IgD-negative memory B cell (primary cell): ENCODE data around the gene CPAMD8. TPM values are rescaled to one million over a fixed set of nuclear protein-coding genes. Genes with fewer than 3 reads are reported as not detected.
"Not testable (repeated sequence)": the region's sequence is repeated elsewhere in the genome, so short reads cannot be mapped to it uniquely, and the experiment has no call there.

Experiments
- H3K27ac Mint-ChIP-seq, 3 donors: one replicate each; pipeline ENCODE4 v1.8.0; 2020 to 2022; ENCODE audit warnings: mild to moderate bottlenecking in 3 of 3, mixed read lengths in 3 of 3, moderate library complexity in 1 of 3
- H3K27me3 Mint-ChIP-seq: one replicate; pipeline ENCODE4 v1.8.0; 2021; ENCODE audit warnings: mixed read lengths
- H3K36me3 Mint-ChIP-seq: one replicate; pipeline ENCODE4 v1.8.0; 2020; ENCODE audit warnings: mild to moderate bottlenecking, mixed read lengths
- H3K4me1 Mint-ChIP-seq, 3 donors: one replicate each; pipeline ENCODE4 v1.8.0; 2020 to 2022; ENCODE audit warnings: mixed read lengths in 3 of 3, mild to moderate bottlenecking in 1 of 3
- H3K4me3 Mint-ChIP-seq, 4 donors: one replicate each; pipeline ENCODE4 v1.8.0; 2020 to 2022; ENCODE audit warnings: mild to moderate bottlenecking in 4 of 4, mixed read lengths in 4 of 4, moderate library complexity in 3 of 4
- H3K9me3 Mint-ChIP-seq, 3 donors: one replicate each; pipeline ENCODE4 v1.8.0; 2020 to 2021; ENCODE audit warnings: mixed read lengths in 3 of 3, mild to moderate bottlenecking in 1 of 3
- polyA plus RNA-seq: library from polyadenylated mRNA; unstranded; fragments of 300-500 nt; fragmentation: Illumina TruSeq; gene quantifications from one replicate; pipeline ENCODE4 v1.2.3, GENCODE V29; 2021

CPAMD8 gene
- polyA plus RNA-seq, 1 donor from 2014 or later, result 5.1 TPM

DNA sequence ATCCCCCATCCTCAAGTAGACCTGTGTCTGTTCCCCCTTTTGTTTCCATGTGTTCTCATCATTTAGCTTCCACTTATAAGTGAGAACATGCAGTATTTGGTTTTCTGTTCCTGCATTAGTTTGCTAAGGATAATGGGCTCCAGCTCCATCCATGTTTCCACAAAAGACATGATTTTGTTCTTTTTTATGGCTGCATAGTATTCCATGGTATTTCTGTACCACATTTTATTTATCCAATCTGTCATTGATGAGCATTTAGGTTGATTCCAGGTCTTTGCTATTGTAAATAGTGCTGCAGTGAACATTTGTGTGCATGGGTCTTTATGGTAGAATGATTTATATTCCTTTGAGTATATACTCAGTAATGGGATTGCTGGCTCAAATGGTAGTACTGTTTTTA is 68.3 kb downstream of the CPAMD8 start:
- H3K9me3 Mint-ChIP-seq, result peaks cover 2 to 13% (median 7%) of the 10 kb centered on the region in 3 donors
- not testable (repeated sequence) for H3K4me3 Mint-ChIP-seq, H3K36me3 Mint-ChIP-seq, H3K4me1 Mint-ChIP-seq, H3K27ac Mint-ChIP-seq
- peaks cover 40% of the 10 kb centered on the region for H3K27me3 Mint-ChIP-seq

DNA sequence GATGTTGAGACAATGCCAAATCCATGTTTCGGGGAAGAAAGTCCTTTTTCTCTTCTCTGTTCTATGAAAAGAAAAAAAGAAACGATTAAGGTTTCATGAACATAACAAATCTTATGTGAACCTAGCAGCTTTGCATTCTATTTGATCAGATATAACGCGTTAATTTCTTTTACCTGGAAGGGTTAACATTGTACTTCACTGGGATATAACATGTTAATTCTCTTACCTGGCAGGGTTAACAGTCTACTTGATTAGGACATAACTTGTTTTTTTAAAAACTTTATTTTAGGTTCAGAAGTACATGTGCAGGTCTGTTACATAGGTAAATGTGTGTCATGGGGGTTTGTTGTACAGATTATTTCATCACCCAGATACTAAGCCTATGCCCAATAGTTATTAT is 68.8 kb downstream of the CPAMD8 start:
- H3K27ac Mint-ChIP-seq, result no peak overlapping the region
- H3K4me1 Mint-ChIP-seq, result peaks cover 7 to 10% (median 7%) of the 10 kb centered on the region in 3 donors
- peaks cover 38% of the 10 kb centered on the region for H3K27me3 Mint-ChIP-seq
- H3K9me3 Mint-ChIP-seq, result peaks cover 2 to 16% (median 7%) of the 10 kb centered on the region in 3 donors
- H3K36me3 Mint-ChIP-seq, result no peaks in the 10 kb centered on the region
- H3K4me3 Mint-ChIP-seq, result no peak overlapping the region

DNA sequence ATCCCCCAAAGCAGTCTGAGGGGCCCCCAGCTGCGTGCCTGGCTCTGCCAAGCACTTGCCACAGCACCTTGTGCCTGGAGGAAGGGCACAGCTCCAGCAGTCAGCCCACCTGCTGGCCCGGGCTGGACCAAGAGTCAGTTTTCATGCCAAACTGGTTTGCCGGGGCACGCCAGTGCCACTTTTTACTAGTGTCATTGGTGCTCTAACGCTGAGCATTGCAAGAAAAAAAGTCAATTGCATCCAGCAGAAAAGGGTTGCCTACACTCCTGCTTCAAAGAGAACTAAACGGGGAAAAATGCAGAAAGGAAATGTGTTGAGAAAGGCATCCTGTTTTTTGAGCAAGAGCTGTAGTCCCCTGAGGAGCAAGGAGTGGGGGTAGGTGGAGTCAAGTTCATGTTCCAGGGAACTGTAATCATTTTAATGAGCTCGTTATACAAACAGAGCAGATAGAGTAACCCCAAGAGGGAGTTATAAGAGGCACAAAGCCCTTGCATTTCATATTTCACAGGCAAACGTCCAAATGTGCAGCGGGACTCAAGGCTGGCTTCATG is 69.4 kb downstream of the CPAMD8 start:
- peaks cover 2 to 16% (median 7%) of the 10 kb centered on the region in 3 donors for H3K9me3 Mint-ChIP-seq

DNA sequence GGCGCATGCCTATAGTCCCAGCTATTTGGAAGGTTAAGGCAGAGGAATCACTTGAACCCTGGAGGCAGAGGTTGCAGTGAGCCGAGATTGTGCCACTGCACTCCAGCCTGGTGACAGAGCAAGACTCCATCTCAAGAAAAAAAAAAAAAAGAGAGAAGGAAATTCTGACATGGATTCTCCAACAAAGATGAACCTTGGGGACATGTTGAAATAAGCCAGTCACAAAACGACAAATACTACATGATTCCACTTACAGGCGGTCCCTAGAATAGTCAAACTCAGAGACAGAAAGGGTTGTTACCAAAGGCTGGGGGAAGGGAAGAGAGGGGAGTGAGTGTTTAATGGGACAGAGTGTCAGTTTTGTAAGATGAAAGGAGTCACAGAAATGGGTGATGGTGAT is 71.4 kb downstream of the CPAMD8 start:
- H3K9me3 Mint-ChIP-seq, result peaks cover 2 to 14% (median 7%) of the 10 kb centered on the region in 3 donors

More for the DNA sequence above, 69.4 kb downstream of the CPAMD8 start:
- Mint-ChIP-seq H3K4me3 (no peak overlapping the region), H3K27ac (no peak overlapping the region), H3K4me1 (peaks cover 7 to 10% (median 7%) of the 10 kb centered on the region in 3 donors), H3K36me3 (no peaks in the 10 kb centered on the region), H3K27me3 (peaks cover 36% of the 10 kb centered on the region)

DNA sequence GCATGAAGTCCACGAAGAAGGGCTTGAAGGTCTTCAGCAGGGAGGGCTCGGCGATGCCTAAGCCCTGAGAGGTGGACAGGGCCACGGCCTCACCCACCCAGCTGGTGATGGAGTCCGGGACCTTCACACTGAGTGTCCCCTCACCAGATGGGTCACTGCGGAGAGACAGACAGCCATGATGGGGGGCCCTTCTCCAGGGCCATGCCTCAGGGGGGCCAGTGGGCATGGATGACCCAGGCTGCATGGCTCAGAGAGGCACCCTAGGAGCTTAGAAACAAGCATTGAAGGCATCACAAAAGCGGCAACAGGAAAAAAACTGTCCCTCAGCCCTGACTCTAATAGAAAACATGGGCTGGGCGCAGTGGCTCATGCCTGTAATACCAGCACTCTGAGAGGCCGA is 74.6 kb downstream of the CPAMD8 start:
- peaks cover 0 to 2% (median 0%) of the 10 kb centered on the region in 3 donors for H3K4me1 Mint-ChIP-seq
- H3K4me3 Mint-ChIP-seq, result peak overlapping the region in 1 of 4 donors; percentile 47
- no peaks in the 10 kb centered on the region for H3K36me3 Mint-ChIP-seq
- H3K27me3 Mint-ChIP-seq, result peaks cover 18% of the 10 kb centered on the region
- H3K27ac Mint-ChIP-seq, result no peak overlapping the region
- peaks cover 2 to 7% (median 3%) of the 10 kb centered on the region in 3 donors for H3K9me3 Mint-ChIP-seq

More for the DNA sequence above, 71.4 kb downstream of the CPAMD8 start:
- Mint-ChIP-seq H3K36me3 (no peaks in the 10 kb centered on the region), H3K27ac (no peak overlapping the region), H3K27me3 (peaks cover 25% of the 10 kb centered on the region), H3K4me3 (no peak overlapping the region), H3K4me1 (peaks cover 7 to 10% (median 7%) of the 10 kb centered on the region in 3 donors)

DNA sequence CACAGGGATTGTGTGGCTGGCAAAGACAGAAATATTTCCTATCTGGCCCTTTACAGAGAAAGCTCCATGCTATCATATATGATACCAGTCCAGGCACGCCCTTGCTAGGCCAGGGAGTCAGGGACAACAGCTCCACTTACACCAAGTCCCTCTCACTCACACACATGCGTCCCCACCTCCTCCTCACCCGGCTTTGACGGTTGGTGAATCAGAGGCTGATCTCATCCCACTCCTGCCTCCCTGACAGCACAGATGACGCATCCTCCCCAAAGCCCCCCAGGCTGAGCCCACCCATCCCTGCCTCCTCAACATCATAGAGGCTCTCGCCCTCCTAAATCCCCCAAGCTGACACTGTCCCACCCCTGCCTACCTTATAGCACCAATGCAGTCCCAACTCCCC is 75.1 kb downstream of the CPAMD8 start:
- Mint-ChIP-seq H3K4me3 (no peak overlapping the region), H3K9me3 (peaks cover 2 to 7% (median 3%) of the 10 kb centered on the region in 3 donors), H3K27me3 (peaks cover 18% of the 10 kb centered on the region), H3K36me3 (no peaks in the 10 kb centered on the region), H3K4me1 (peaks cover 0 to 2% (median 0%) of the 10 kb centered on the region in 3 donors), H3K27ac (no peak overlapping the region)

DNA sequence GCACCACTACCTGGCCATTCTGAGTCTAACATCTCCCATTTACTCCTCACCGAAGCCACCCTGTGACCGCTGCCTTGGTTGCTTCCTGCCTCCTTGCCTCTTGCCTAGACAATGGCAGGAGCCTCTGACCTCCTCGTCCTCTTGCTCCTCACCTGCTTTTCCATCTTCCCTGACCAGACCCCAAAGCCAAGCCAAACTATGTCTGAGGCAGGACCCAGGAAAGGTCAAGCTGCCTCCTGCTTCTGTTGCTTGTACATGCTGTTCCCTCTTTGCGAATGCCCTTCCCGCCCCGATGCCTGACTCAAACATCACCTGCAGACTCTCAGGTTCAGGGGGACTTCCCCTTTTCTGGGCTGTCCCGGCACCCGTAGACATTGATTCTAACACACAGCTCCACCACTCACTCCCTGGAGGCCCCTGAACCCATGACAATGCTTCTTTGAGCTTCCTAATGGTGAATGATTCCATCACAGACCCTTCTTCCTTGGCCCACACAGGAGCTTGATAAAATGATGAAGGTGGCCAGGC is 77.0 kb downstream of the CPAMD8 start:
- no peak overlapping the region for H3K27ac Mint-ChIP-seq
- H3K27me3 Mint-ChIP-seq, result peaks cover 9% of the 10 kb centered on the region
- no peak overlapping the region for H3K4me3 Mint-ChIP-seq
- H3K36me3 Mint-ChIP-seq, result no peaks in the 10 kb centered on the region
- peaks cover 0 to 5% (median 0%) of the 10 kb centered on the region in 3 donors for H3K9me3 Mint-ChIP-seq
- peaks cover 0 to 2% (median 0%) of the 10 kb centered on the region in 3 donors for H3K4me1 Mint-ChIP-seq

DNA sequence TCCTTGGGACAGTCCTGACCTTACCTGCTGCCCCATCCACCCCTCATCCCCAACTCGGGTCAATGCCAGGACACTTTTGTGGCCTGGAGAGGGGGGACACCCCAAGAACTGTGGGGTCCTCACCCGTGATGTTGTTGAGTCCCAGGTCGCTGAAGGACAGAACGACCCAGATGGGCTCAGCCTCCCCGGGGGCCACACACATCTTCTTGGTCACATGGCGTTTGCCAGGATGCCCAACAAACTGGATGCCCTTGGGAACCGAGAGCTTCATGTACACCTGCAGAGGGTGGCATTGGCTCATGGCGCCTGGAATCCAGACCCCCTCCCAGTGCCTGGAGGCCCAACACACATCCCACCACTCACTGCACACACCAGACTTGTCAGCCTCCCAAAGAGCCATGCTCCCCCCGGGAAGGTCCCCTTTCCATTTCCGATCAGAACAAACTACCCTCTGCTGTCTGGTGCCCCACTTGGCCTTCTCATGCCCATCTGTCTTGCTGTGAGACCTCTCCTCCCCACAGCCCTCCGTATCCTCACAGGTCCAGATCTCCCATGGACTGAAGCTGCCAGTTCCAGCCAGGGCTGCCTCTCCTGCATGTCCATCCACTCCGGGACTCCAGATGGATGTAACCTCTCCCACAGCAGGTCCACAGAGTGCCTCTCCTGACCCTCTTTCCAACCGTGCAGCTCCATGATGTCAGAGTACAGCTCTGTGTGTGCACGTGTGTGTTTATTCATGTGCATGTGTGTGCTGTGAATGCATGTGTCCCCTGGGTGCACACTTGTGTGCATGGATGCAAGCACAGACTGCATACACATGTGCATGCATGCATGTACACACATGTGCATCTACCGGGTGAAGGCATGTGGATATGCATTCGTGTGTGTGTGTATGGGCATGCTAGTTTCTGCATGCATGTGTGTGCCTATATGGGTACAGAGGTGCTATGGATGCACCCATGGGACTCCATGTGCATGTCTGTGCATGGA is 79.4 kb downstream of the CPAMD8 start:
- Mint-ChIP-seq H3K27me3 (peaks cover 13% of the 10 kb centered on the region), H3K9me3 (no peaks in the 10 kb centered on the region), H3K27ac (no peak overlapping the region), H3K4me1 (peaks cover 0 to 2% (median 0%) of the 10 kb centered on the region in 3 donors), H3K4me3 (no peak overlapping the region), H3K36me3 (no peaks in the 10 kb centered on the region)

DNA sequence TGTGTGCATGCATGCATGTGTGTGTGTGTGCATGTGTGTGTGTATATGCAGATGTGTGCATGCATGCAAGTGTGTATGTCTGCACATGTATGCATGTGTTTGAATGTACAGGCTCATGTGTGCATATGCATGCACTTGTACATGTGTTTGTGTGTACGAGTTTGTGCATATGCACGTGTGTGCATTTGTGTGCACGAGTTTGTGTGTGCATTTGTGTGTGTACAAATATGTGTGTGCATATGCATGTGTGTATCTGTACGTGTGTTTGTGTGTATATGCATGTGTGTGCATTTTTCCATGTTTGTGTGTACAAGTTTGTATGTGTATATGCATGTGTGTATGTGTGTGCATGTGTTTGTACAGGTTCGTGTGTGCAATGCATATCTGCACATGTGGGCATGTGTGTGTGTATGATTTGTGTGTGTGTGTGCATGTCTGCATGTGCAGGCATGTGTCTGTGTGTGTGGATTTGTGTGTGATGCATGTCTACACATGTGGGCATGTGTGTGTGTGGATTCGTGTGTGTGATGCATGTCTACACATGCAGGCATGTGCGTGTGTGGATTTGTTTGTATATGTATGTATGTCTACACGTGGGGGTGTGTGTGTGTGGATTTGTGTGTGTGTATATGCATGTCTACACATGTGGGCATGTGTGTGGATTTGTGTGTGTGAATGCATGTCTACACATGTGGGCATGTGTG is 80.7 kb downstream of the CPAMD8 start:
- H3K36me3 Mint-ChIP-seq, result no peaks in the 10 kb centered on the region
- H3K27me3 Mint-ChIP-seq, result peaks cover 13% of the 10 kb centered on the region
- H3K27ac Mint-ChIP-seq, result no peak overlapping the region
- H3K4me3 Mint-ChIP-seq, result no peak overlapping the region
- peaks cover 0 to 2% (median 0%) of the 10 kb centered on the region in 3 donors for H3K4me1 Mint-ChIP-seq
- H3K9me3 Mint-ChIP-seq, result no peaks in the 10 kb centered on the region

DNA sequence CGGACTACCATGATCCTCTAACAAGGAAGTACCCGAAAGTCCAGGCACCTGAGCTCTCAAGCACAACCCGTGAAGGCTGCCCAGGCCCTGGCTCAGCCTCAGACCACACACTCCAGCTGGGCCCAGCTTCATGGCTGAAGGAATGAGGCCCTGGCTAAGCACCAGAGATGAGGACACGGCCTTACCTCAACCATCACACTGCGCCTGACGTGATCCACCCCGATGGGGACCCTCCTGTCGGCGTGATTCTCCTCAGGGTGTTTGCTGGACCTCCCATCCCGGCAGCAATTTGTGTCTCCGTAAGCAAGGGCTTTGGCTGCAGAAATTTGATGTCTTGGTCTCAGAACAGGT is 81.3 kb downstream of the CPAMD8 start:
- Mint-ChIP-seq H3K27me3 (peaks cover 13% of the 10 kb centered on the region), H3K4me3 (no peak overlapping the region), H3K36me3 (no peaks in the 10 kb centered on the region), H3K9me3 (no peaks in the 10 kb centered on the region), H3K27ac (no peak overlapping the region), H3K4me1 (peaks cover 0 to 2% (median 0%) of the 10 kb centered on the region in 3 donors)

DNA sequence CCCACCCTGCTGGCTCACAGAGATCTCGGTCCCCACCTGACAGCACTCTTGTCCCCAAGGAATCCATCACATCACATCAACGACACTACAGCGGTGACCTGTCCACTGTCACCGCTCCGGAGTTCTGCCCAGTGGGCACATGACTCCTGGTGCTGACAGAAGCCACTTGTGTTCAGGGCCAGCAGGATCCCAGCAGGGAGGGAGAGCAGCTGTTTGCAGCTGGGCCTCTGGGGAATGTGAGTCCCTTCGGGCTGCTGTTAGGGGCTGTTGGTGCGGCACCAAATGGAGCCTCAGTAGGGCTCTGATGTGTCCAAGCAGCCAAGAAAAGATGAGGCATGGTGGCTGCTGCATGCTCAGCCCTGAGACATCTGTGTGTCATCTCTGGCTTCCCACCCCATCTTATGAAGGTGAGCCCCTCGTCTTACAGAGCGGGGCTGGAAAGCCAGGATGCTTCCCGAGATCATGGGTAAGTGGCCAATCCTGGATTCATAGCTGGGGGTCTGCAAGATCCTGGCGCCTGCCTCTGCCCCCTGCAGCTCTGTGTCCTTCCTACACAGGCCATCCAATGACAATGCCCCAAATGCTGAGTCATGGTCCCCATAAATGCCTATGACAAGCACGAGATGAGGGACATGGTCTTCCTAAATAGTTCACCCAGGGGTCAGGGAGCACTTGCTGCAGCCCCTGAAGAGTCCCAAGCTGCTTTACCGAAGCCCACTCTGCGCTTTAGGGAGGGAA is 81.8 kb downstream of the CPAMD8 start:
- Mint-ChIP-seq H3K9me3 (no peaks in the 10 kb centered on the region), H3K27me3 (peaks cover 11% of the 10 kb centered on the region), H3K27ac (no peak overlapping the region), H3K4me3 (no peak overlapping the region), H3K36me3 (no peaks in the 10 kb centered on the region), H3K4me1 (peaks cover 0 to 2% (median 0%) of the 10 kb centered on the region in 3 donors)

DNA sequence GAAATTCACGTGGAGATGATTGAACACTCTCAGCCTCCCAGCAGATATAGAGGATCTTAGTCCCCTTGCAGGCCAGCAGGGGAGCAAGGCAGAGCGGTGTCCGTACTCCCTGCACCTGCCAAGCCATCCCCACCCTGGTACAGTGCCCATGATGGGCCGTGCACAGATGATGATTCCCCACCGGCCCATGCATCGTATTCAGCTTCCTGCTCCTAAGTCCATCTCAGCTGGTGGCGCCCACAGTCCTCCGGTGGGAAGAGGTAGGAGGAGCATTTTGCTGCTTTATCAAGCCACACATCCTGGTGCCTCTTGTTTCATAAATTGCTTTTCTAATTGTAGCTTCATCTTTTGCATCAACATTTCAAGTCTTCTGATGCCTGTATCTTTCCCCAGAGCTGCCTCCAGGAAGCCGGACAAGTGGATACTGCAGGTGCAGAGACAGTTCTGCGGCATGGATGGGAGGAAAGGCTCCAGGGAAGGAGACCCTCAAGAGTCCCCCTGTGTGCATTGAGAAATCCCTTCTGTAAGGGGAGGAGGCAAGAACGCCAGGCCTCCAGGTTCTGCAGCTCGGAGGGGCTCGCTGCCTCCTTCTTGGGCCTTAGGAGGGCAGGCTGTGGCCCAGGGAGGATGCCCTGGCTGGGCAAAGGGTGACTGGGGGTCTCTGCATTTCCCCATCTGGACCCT is 82.5 kb downstream of the CPAMD8 start:
- no peaks in the 10 kb centered on the region for H3K36me3 Mint-ChIP-seq
- H3K9me3 Mint-ChIP-seq, result no peaks in the 10 kb centered on the region
- peaks cover 0 to 2% (median 0%) of the 10 kb centered on the region in 3 donors for H3K4me1 Mint-ChIP-seq
- no peak overlapping the region for H3K27ac Mint-ChIP-seq
- no peak overlapping the region for H3K4me3 Mint-ChIP-seq
- H3K27me3 Mint-ChIP-seq, result peaks cover 6% of the 10 kb centered on the region

DNA sequence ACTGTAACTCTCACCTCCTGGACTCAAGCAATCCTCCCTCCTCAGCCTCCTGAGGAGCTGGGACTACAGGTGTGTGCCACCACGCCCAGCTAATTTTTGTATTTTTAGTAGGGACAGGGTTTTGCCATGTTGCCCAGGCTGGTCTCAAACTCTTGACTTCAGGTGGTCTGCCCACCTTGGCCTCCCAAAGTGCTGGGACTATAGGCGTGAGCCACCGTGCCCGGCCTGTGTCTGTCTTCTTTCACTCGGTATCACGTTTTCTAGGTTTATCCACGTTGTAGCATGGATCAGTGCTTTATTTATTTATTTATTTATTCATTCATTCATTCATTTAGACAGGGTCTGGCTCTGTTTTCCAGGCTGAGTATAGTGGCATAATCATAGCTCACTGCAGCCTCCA is 83.5 kb downstream of the CPAMD8 start:
- H3K9me3 Mint-ChIP-seq, H3K27me3 Mint-ChIP-seq, H3K4me3 Mint-ChIP-seq, H3K4me1 Mint-ChIP-seq, H3K27ac Mint-ChIP-seq, H3K36me3 Mint-ChIP-seq: not testable (repeated sequence)

DNA sequence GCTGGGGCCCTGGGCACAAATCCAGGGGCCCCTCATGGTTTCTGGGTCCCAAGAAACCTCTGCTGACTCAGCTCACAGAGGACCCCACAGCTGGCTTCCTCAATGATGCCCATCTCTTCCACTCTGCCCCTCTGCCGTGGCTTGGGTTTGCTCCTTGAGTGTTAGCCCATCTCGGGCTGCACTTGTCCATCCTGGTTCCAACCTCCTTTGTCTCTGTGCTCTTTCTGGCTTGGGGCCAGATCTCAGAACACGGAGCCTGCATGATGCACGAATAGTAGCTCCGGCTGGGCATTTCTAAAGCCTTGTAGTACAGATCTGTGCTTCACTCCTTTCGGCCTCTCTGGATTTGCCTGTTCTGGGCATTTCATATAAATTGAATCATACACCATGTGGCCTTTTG is 84.0 kb downstream of the CPAMD8 start:
- Mint-ChIP-seq H3K4me3 (no peak overlapping the region), H3K27me3 (peaks cover 6% of the 10 kb centered on the region), H3K36me3 (no peaks in the 10 kb centered on the region), H3K27ac (no peak overlapping the region), H3K9me3 (no peaks in the 10 kb centered on the region), H3K4me1 (peaks cover 0 to 2% (median 0%) of the 10 kb centered on the region in 3 donors)
